BLaER1 treated with 17β-estradiol and CSF1 and Interleukin-3, amounts not matched to agents 10 nM and 100 nM (cell line): ENCODE measurements around the gene ANKH.
A peak's percentile ranks its signal among the peaks of the same experiment; 100 is the strongest.

Source experiments
- H3K27ac ChIP-seq, 11 experiments: shearing (Covaris generic); formaldehyde crosslinking; 2 replicates each; pipeline ENCODE4 v1.8.1; 2022
- H3K27me3 ChIP-seq, 11 experiments: shearing (Covaris generic); formaldehyde crosslinking; 2 replicates each; pipeline ENCODE4 v1.8.1; 2022
- H3K36me3 ChIP-seq, 11 experiments: shearing (Covaris generic); formaldehyde crosslinking; 2 replicates each; pipeline ENCODE4 v1.8.1; 2022
- H3K4me1 ChIP-seq, 10 experiments: shearing (Covaris generic); formaldehyde crosslinking; 2 replicates each; pipeline ENCODE4 v1.8.1; 2022
- H3K4me2 ChIP-seq, 11 experiments: shearing (Covaris generic); formaldehyde crosslinking; 2 replicates each; pipeline ENCODE4 v1.8.1; 2022
- H3K4me3 ChIP-seq, 10 experiments: shearing (Covaris generic); formaldehyde crosslinking; 2 replicates each; pipeline ENCODE4 v1.8.1; 2022
- H3K9ac ChIP-seq, 11 experiments: shearing (Covaris generic); formaldehyde crosslinking; 2 replicates each; pipeline ENCODE4 v1.8.1; 2022
- H3K9me3 ChIP-seq, 11 experiments: shearing (Covaris generic); formaldehyde crosslinking; replicated peaks in 1 of 11; 2 replicates each; pipeline ENCODE4 v1.8.1; 2022
- H4K20me1 ChIP-seq, 11 experiments: shearing (Covaris generic); formaldehyde crosslinking; 2 replicates each; pipeline ENCODE4 v1.8.1; 2022
- Cebpa-rat ChIP-seq, 11 experiments: shearing (Covaris generic); IDR thresholded peaks; 2 replicates each; pipeline ENCODE4 v1.8.1; 2022

ANKH gene

DNA sequence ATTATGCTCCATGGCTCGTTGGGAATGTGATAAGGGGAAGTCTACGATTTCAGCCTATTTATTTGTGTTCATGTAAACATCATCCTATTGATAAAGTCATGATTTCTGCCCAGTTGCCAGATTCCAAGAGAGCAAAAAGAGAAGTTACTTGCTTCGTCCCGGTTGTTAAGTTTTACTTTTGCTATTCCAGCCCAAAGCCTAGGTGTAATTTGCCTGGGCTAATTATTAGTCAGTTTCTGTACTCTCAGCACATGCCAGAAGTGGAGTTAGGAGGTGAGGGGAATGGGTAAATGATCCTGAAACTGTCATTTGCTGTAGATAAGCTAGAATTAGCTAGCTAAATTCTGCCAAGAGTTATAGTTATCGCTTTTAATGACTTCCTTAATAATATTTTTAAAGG, 4.5 kb upstream of the ANKH start:
- H4K20me1 ChIP-seq: no peaks in the 10 kb centered on the region
- peaks cover 8 to 25% (median 13%) of the 10 kb centered on the region in 10 experiments; a peak in 16 of 20 replicates for H3K4me1 ChIP-seq
- no peaks in the 10 kb centered on the region for H3K9me3 ChIP-seq
- no peak for TF ChIP-seq Cebpa-rat (IDR thresholded peaks at IDR 0.05)
- no peak overlapping the region for H3K4me3 ChIP-seq
- H3K27ac ChIP-seq: no peak overlapping the region
- no peak overlapping the region for H3K4me2 ChIP-seq
- no peaks in the 10 kb centered on the region for H3K36me3 ChIP-seq
- H3K27me3 ChIP-seq: peaks cover 0 to 29% (median 25%) of the 10 kb centered on the region in 11 experiments; a peak in 21 of 22 replicates
- no peak overlapping the region for H3K9ac ChIP-seq

- Histone ChIP-seq H3K27me3 (peaks cover 0 to 29% (median 25%) of the 10 kb centered on the region in 11 experiments; a peak in 21 of 22 replicates), H3K27ac (no peak overlapping the region), H3K4me1 (peaks cover 17 to 31% (median 27%) of the 10 kb centered on the region in 10 experiments), H3K9me3 (no peaks in the 10 kb centered on the region), H3K36me3 (no peaks in the 10 kb centered on the region), H3K4me2 (no peak overlapping the region), H3K9ac (no peak overlapping the region), H4K20me1 (peaks cover 11 to 21% (median 18%) of the 10 kb centered on the region in 11 experiments; a peak in 19 of 22 replicates), H3K4me3 (no peak overlapping the region)
- TF ChIP-seq Cebpa-rat (IDR thresholded peaks at IDR 0.05): no peak
These were observed 2.2 kb upstream of the ANKH start for GRCh38 chr5:14873790-14874189.

GRCh38 chr5:14873093-14873492, 1.5 kb upstream of the ANKH start:
- peak overlapping the region; percentile 85 to 98 (median 93); a peak in 21 of 22 replicates for H3K4me2 ChIP-seq
- no peak overlapping the region for H3K27ac ChIP-seq
- H3K36me3 ChIP-seq: no peaks in the 10 kb centered on the region; a peak in 1 of 22 replicates
- no peak for TF ChIP-seq Cebpa-rat (IDR thresholded peaks at IDR 0.05)
- H4K20me1 ChIP-seq: peaks cover 15 to 28% (median 25%) of the 10 kb centered on the region in 11 experiments; a peak in 19 of 22 replicates
- H3K27me3 ChIP-seq: peaks cover 0 to 29% (median 25%) of the 10 kb centered on the region in 11 experiments; a peak in 21 of 22 replicates
- H3K4me1 ChIP-seq: peaks cover 23 to 38% (median 32%) of the 10 kb centered on the region in 10 experiments
- H3K9ac ChIP-seq: peak overlapping the region in 5 of 11 experiments; percentile 86 to 96 (median 92); a peak in 5 of 22 replicates
- H3K9me3 ChIP-seq: no peaks in the 10 kb centered on the region
- H3K4me3 ChIP-seq: peak overlapping the region in 8 of 10 experiments; percentile 72 to 90 (median 84); a peak in 10 of 20 replicates

GRCh38 chr5:14872070-14872989, 752 bp upstream of the ANKH start:
- TF ChIP-seq Cebpa-rat (IDR thresholded peaks at IDR 0.05): no peak
- Histone ChIP-seq H3K27me3 (peaks cover 0 to 29% (median 25%) of the 10 kb centered on the region in 11 experiments; a peak in 21 of 22 replicates), H3K4me2 (peak overlapping the region; percentile 85 to 98 (median 93)), H3K36me3 (peaks cover 0 to 5% (median 0%) of the 10 kb centered on the region in 11 experiments; a peak in 1 of 22 replicates), H3K4me3 (peak overlapping the region; percentile 72 to 90 (median 84)), H3K4me1 (peaks cover 23 to 39% (median 32%) of the 10 kb centered on the region in 10 experiments), H4K20me1 (peaks cover 15 to 36% (median 31%) of the 10 kb centered on the region in 11 experiments; a peak in 19 of 22 replicates), H3K9me3 (no peaks in the 10 kb centered on the region), H3K9ac (peak overlapping the region; percentile 79 to 96 (median 89)), H3K27ac (peak overlapping the region; percentile 71 to 91 (median 82))

DNA sequence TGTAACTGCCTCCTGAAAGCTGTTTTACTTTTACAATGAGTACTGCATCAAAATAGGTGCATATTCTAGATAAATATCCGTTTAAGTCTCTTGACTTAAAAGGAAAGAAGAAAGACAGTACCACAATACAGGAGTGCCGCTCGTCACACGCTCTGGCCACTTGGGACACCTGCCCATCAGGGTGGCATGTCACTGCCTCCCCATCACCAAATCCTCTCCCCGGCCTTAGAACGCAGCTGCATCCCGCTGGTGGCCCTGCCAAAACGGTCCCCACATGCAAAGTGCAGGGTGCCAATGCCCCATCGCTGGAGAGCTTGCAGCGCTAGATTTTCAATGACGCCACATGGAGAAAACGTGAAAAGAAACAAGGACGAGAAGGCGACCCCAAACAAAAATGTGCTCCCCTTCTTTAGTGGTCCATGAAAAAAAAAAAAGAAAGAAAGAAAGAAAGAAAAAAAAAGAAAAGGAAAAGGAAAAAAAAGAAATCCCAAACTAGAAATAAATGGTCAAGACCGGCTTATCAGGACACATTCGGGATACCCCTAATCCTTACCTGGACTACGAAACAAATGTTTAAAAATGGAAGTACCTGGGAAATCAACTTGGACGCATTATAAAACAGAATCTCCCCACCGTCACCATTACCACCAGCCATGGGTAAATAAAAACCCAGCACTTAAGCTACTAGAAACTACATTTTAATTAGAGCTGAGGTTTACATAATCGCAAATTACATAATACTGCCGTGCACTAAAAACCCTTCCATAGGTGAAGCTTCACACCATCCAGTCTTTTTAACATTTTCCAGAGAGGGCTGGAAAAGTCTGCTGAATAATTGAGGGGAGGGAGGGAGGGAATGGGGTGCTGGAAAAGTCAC, 1.0 kb downstream of the ANKH start:
- H3K9me3 ChIP-seq: no peaks in the 10 kb centered on the region
- H3K9ac ChIP-seq: peak overlapping the region; percentile 79 to 96 (median 89)
- peaks cover 0 to 11% (median 0%) of the 10 kb centered on the region in 11 experiments; a peak in 2 of 22 replicates for H3K36me3 ChIP-seq
- H3K27ac ChIP-seq: peak overlapping the region; percentile 71 to 91 (median 82); a peak in 18 of 22 replicates
- H3K4me3 ChIP-seq: peak overlapping the region; percentile 72 to 90 (median 84)
- peaks cover 23 to 39% (median 34%) of the 10 kb centered on the region in 10 experiments for H3K4me1 ChIP-seq
- H3K27me3 ChIP-seq: peaks cover 0 to 29% (median 25%) of the 10 kb centered on the region in 11 experiments; a peak in 21 of 22 replicates
- TF ChIP-seq Cebpa-rat (IDR thresholded peaks at IDR 0.05): no peak
- peaks cover 15 to 53% (median 41%) of the 10 kb centered on the region in 11 experiments; a peak in 19 of 22 replicates for H4K20me1 ChIP-seq
- H3K4me2 ChIP-seq: peak overlapping the region; percentile 76 to 98 (median 92)

GRCh38 chr5:14869668-14870164, 1.9 kb downstream of the ANKH start:
- peak overlapping the region; percentile 72 to 90 (median 84) for H3K4me3 ChIP-seq
- peaks cover 23 to 39% (median 34%) of the 10 kb centered on the region in 10 experiments for H3K4me1 ChIP-seq

DNA sequence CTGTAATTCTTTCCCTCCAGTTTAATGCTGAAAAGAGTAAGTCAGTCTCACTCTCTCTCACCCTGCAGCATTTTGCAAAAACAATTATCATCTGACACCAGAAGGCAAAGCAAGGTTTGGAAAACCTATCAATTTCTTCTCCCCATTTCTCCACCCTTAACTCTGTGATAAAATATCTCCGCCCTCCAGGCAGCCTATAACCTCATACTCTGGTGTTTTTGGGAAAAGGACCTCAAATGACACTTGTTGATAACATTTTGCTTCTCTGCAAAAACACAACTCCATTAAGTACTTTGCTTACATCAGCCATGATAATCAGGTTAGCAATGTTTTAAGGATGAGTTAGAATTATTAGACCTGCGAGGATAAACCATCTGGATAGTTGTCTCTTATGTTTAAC, 2.3 kb downstream of the ANKH start:
- Histone ChIP-seq H3K27ac (no peak overlapping the region), H3K4me3 (peak overlapping the region in 9 of 10 experiments; percentile 72 to 90 (median 83); a peak in 14 of 20 replicates), H3K9ac (peak overlapping the region in 6 of 11 experiments; percentile 87 to 96 (median 92); a peak in 7 of 22 replicates), H3K4me1 (peaks cover 23 to 39% (median 34%) of the 10 kb centered on the region in 10 experiments), H4K20me1 (peaks cover 17 to 67% (median 47%) of the 10 kb centered on the region in 11 experiments; a peak in 19 of 22 replicates), H3K36me3 (peaks cover 0 to 11% (median 0%) of the 10 kb centered on the region in 11 experiments; a peak in 2 of 22 replicates), H3K9me3 (no peaks in the 10 kb centered on the region), H3K4me2 (peak overlapping the region; percentile 76 to 98 (median 92)), H3K27me3 (peaks cover 0 to 23% (median 21%) of the 10 kb centered on the region in 11 experiments; a peak in 21 of 22 replicates)
- no peak for TF ChIP-seq Cebpa-rat (IDR thresholded peaks at IDR 0.05)

More at GRCh38 chr5:14869668-14870164, 1.9 kb downstream of the ANKH start:
- TF ChIP-seq Cebpa-rat (IDR thresholded peaks at IDR 0.05): no peak
- peak overlapping the region; percentile 76 to 98 (median 92) for H3K4me2 ChIP-seq
- H3K9me3 ChIP-seq: no peaks in the 10 kb centered on the region
- H3K27me3 ChIP-seq: peaks cover 0 to 28% (median 25%) of the 10 kb centered on the region in 11 experiments; a peak in 21 of 22 replicates
- peak overlapping the region in 10 of 11 experiments; percentile 79 to 96 (median 89); a peak in 17 of 22 replicates for H3K9ac ChIP-seq
- H3K27ac ChIP-seq: no peak overlapping the region
- H3K36me3 ChIP-seq: peaks cover 0 to 11% (median 0%) of the 10 kb centered on the region in 11 experiments; a peak in 2 of 22 replicates
- peaks cover 15 to 62% (median 43%) of the 10 kb centered on the region in 11 experiments; a peak in 19 of 22 replicates for H4K20me1 ChIP-seq
